ENCODE measurements around the gene RCBTB2.

RCBTB2 gene

GRCh38 chr13:48500652-48501197, 32.2 kb downstream of the RCBTB2 start:
- in situ Hi-C loops (cut with HindIII; ENCODE audit: low sequenced_read_pairs): no loop called here

GRCh38 chr13:48497669-48498068, 35.2 kb downstream of the RCBTB2 start:
- in situ Hi-C loops (cut with HindIII; ENCODE audit: low sequenced_read_pairs): loop anchor here (10.0 kb wide), 1 partner anchor 77 kb away; no protein-coding TSS in a partner anchor

- in situ Hi-C loops (cut with HindIII; ENCODE audit: low sequenced_read_pairs): loop anchor here (10.0 kb wide), 1 partner anchor 78 kb away; no protein-coding TSS in a partner anchor
Observed at GRCh38 chr13:48496271-48497161, 36.4 kb downstream of the RCBTB2 start.

DNA sequence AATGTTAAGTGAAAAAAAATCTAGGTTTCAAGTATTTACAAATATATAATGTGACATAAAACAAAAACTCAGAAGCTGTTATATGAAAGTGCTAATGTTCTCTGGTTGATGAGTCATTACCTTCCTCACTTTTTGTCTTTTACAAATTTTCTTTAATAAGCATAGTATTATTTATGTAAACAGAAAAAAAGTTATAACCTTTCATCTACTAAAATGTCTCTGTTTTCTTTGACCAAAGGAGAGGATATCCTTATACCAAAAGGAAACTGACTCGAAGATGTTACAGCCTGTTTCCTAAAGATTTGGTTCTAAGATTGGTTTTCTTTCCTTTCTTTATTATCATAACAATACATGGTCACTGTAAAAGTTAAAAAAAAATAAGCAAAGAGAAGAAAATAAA, 38.0 kb downstream of the RCBTB2 start:
- in situ Hi-C loops (cut with HindIII; ENCODE audit: low sequenced_read_pairs): loop anchor here (5.0 to 10.0 kb wide), 3 partner anchors 32 to 93 kb away; no protein-coding TSS in a partner anchor

DNA sequence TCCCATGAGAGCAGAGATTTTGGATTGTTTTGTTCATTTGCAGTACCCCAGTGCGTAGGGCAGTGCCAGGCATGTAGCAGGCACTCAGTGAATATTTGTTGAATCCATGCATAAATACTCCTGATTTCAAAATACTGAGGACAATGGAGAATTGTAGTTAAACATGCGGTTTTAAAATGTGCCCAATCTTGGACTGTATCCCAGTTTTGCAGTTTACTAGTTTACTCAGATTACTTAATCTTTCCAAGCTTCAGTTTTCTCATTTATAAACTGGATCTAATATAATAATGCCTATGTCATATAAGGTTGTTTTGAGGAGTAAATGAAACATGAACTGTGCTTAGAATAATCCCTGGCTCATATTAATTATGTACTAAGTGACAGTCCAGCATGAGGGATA, 39.0 kb downstream of the RCBTB2 start:
- in situ Hi-C loops (cut with HindIII; ENCODE audit: low sequenced_read_pairs): loop anchor here (5.0 to 10.0 kb wide), 3 partner anchors 33 to 92 kb away; no protein-coding TSS in a partner anchor

GRCh38 chr13:48493066-48493765, 39.7 kb downstream of the RCBTB2 start:
- in situ Hi-C loops (cut with HindIII; ENCODE audit: low sequenced_read_pairs): loop anchor here (5.0 to 10.0 kb wide), 3 partner anchors 34 to 91 kb away; no protein-coding TSS in a partner anchor

DNA sequence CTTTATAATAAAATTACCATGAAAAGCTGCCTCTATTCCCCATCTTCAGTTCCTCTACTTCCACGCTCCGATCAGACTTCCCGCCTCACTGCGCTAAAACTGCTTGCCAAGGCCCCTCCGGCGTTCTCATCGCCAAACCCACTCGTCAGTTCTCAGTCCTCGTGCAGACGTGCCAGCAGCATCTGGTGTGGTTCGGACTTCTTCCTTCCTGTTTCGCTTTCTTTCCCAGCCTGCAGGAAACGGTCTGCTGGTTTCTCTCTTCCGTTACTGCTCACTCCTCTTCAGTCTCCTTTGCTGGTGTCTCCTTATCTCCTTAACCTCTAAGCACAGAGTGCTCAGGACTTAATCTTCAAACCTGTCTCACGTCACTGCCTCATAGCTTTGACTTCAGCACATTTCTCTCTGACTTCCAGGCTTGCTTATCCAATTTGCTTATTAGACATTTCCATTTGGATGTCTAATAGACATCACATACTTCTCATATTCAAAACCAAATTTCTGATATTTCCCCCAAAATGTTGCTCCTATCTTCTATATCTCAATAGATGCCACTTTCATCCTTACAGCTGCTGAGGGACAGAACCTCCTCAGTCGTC, 40.3 kb downstream of the RCBTB2 start:
- in situ Hi-C loops (cut with HindIII; ENCODE audit: low sequenced_read_pairs): loop anchor here (5.0 to 10.0 kb wide), 3 partner anchors 35 to 90 kb away; no protein-coding TSS in a partner anchor

DNA sequence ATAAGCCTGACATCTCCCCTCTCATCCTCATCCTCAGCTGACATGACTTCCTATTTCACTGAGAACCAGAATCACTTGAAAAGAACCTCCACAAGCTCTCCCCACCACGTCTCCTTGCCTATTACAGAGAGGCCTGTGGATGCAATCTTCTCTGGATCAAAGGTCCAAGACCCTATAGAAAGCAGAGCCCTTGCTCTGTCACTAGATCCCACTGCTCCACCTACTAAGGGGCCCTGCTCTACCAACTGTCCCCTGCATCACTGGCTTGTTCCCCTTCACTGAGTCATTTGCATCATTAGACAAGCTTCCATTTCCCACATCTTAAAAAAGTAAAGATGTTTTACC, 40.8 kb downstream of the RCBTB2 start:
- in situ Hi-C loops (cut with HindIII; ENCODE audit: low sequenced_read_pairs): loop anchor here (5.0 to 10.0 kb wide), 3 partner anchors 35 to 90 kb away; no protein-coding TSS in a partner anchor

- in situ Hi-C loops (cut with HindIII; ENCODE audit: low sequenced_read_pairs): loop anchor here (5.0 to 10.0 kb wide), 3 partner anchors 36 to 89 kb away; no protein-coding TSS in a partner anchor
Observed at GRCh38 chr13:48491423-48492095, 41.3 kb downstream of the RCBTB2 start.

DNA sequence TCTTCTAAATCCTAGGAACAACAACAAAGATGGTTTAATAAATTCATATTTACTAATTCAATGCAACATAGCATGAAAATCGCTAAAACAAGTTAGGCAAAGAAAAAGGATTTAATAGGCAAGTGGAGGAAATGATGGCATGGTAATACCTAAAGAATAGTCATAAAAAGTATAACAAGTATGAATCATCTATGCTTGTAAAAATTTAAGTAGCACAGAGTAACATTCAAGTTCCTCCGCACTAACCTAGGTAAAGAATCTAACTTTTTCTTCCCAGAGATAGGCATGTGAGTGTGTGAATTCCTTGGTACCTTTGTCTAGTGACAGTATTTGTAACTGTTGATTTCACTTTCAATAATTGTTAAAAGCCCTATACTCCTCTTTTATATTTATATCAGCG, 42.6 kb downstream of the RCBTB2 start:
- in situ Hi-C loops (cut with HindIII; ENCODE audit: low sequenced_read_pairs): loop anchor here (5.0 to 10.0 kb wide), 3 partner anchors 37 to 88 kb away; no protein-coding TSS in a partner anchor

- in situ Hi-C loops (cut with HindIII; ENCODE audit: low sequenced_read_pairs): loop anchor here (5.0 to 10.0 kb wide), 3 partner anchors 38 to 87 kb away; no protein-coding TSS in a partner anchor
Observed at GRCh38 chr13:48489666-48490065, 43.2 kb downstream of the RCBTB2 start.

DNA sequence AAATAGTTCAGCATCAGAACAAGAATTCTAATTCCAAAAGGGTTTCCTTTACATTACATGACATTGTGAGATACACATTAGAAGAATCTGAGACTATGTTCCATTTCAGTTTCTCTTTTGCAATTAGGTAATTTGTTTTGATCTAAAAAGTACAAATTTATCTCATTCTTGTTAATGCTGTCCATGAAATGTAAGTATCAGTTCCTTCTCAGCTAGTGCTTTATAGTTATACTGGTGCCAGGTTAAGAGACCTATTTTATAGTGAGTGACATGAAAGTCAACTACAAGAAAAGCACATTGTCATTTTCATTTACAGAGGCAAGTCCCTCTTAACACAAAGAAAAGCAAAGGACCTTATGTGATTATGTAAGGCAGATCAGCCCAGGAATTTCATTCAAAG, 43.9 kb downstream of the RCBTB2 start:
- in situ Hi-C loops (cut with HindIII; ENCODE audit: low sequenced_read_pairs): no loop called here

- in situ Hi-C loops (cut with HindIII; ENCODE audit: low sequenced_read_pairs): no loop called here
Observed at GRCh38 chr13:48487968-48488367, 44.9 kb downstream of the RCBTB2 start.

DNA sequence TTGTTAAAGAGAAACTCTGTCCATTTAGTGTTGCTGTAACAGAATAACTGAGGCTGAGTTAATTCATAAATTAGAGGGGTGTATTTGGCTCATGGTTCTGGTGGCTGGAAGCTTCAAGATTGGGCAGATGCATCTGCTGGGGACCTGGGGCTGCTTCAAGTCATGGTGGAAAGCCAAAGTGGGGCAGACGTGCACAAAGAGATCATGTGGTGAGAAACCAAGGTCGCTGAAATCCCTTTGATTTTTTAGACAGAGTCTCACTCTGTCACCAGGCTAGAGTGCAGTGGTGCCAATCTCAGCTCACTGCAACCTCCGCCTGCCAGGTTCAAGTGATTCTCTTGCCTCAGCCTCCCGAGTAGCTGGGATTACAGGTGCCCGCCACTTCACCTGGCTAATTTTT, 46.0 kb downstream of the RCBTB2 start:
- in situ Hi-C loops (cut with HindIII; ENCODE audit: low sequenced_read_pairs): no loop called here

DNA sequence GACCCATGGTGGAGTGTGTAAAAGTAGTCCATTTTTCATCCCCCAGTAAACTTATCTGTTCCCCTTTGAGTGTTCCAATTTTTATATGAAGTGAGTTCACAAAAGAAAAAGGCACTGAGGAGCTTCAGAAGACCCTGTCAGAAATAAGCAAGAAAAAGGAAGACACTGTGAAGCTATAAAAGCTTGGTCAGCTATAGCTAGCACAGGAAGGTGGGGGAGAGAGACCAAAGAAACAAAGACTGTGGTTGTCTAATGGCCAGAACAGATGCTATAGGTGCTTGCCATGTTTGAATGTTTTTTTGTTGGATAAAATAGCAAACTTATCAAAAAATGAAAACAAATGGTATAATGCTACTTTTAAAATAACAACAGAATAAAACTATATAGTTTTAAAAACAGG, 46.5 kb downstream of the RCBTB2 start:
- in situ Hi-C loops (cut with HindIII; ENCODE audit: low sequenced_read_pairs): no loop called here

GRCh38 chr13:48485432-48485831, 47.4 kb downstream of the RCBTB2 start:
- in situ Hi-C loops (cut with HindIII; ENCODE audit: low sequenced_read_pairs): no loop called here

GRCh38 chr13:48483575-48483974, 49.3 kb downstream of the RCBTB2 start:
- in situ Hi-C loops (cut with HindIII; ENCODE audit: low sequenced_read_pairs): no loop called here

- in situ Hi-C loops (cut with HindIII; ENCODE audit: low sequenced_read_pairs): no loop called here
Observed at GRCh38 chr13:48478391-48478790, 54.5 kb downstream of the RCBTB2 start.

- in situ Hi-C loops (cut with HindIII; ENCODE audit: low sequenced_read_pairs): no loop called here
Observed at GRCh38 chr13:48477191-48477855, 55.6 kb downstream of the RCBTB2 start.

DNA sequence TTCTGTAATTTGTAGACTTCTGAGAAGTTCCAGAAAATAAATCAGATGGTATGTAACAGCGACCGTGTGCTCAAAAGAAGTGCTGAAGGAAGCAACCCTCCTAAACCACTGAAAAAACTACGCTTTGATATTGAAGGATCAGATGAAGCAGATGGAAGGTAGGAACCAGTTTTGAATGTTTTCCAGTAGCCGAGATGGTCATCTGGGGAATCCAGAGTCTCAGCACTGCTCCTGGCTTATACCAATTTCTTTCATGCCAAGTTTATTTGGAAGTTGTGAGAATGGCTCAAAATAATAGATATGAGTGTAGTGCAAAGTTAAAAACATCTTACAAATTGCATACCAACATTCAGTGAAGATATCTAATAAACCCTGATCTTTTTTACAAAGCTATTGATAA, 56.2 kb downstream of the RCBTB2 start:
- in situ Hi-C loops (cut with HindIII; ENCODE audit: low sequenced_read_pairs): no loop called here

Data from endothelial cell of hepatic sinusoid (primary cell).